Measurements from ENCODE around the gene RPRD2. TPM values are rescaled to one million over a fixed set of nuclear protein-coding genes. Genes with fewer than 3 reads are reported as not detected.

Gene RPRD2
- total RNA-seq, 2 donors from 2014 or later = 13.2 to 17.1 TPM

GRCh38 chr1:150332651-150333290 lies 31.2 kb upstream of the RPRD2 start:
- TF ChIP-seq POLR2A (IDR thresholded peaks at IDR 0.05) (no peak), CTCF (IDR thresholded peaks at IDR 0.05) (no peak)
- DNase-seq = no peak
- H3K4me1 ChIP-seq = no peaks in the 10 kb centered on the region
- WGBS, 2 donors = 86 to 94% methylated on average over 6 to 7 of the region's 7 CpGs
- H3K36me3 ChIP-seq (replicated peaks in 1 of 2; ENCODE audit: insufficient read depth in 1 of 2, low read depth in 2 of 2) = peaks cover 24 to 62% of the 10 kb centered on the region in 2 donors
- intact Hi-C loops (cut with DNase I) = no loop called here
- no peaks in the 10 kb centered on the region for H3K27me3 ChIP-seq
- no peaks in the 10 kb centered on the region for H3K9me3 ChIP-seq
- no peak for ATAC-seq
- no peak overlapping the region for H3K27ac ChIP-seq
- no peak overlapping the region for H3K4me3 ChIP-seq

GRCh38 chr1:150346316-150346715 lies 17.6 kb upstream of the RPRD2 start:
- no peaks in the 10 kb centered on the region for H3K4me1 ChIP-seq
- H3K4me3 ChIP-seq = no peak overlapping the region
- TF ChIP-seq CTCF (IDR thresholded peaks at IDR 0.05) (no peak), POLR2A (IDR thresholded peaks at IDR 0.05) (no peak)
- WGBS, 2 donors = 87 to 91% methylated on average over 4 of the region's 4 CpGs
- DNase-seq (no peak), ATAC-seq (no peak)
- intact Hi-C loops (cut with DNase I) = no loop called here
- H3K27ac ChIP-seq = no peak overlapping the region
- peaks cover 7 to 37% of the 10 kb centered on the region in 2 donors for H3K36me3 ChIP-seq (replicated peaks in 1 of 2; ENCODE audit: insufficient read depth in 1 of 2, low read depth in 2 of 2)
- H3K27me3 ChIP-seq = no peaks in the 10 kb centered on the region
- H3K9me3 ChIP-seq = no peaks in the 10 kb centered on the region

GRCh38 chr1:150352866-150353265 lies 11.1 kb upstream of the RPRD2 start:
- 88 to 90% methylated on average over 4 of the region's 4 CpGs for WGBS, 2 donors

GRCh38 chr1:150362721-150363425 lies 1.1 kb upstream of the RPRD2 start:
- H3K27me3 ChIP-seq = no peaks in the 10 kb centered on the region
- intact Hi-C loops (cut with DNase I) = no loop called here
- 59% methylated on average over 20 to 22 of the region's 22 CpGs for WGBS, 2 donors
- H3K9me3 ChIP-seq = no peaks in the 10 kb centered on the region
- no peak for ATAC-seq
- no peaks in the 10 kb centered on the region for H3K36me3 ChIP-seq (replicated peaks in 1 of 2; ENCODE audit: insufficient read depth in 1 of 2, low read depth in 2 of 2)
- peaks cover 20% of the 10 kb centered on the region for H3K4me1 ChIP-seq
- H3K4me3 ChIP-seq = no peak overlapping the region
- DNase-seq = peak in 2 of 4 donors; percentile 10 to 26
- peak overlapping the region; percentile 91 to 98 (median 94) for H3K27ac ChIP-seq
- TF ChIP-seq POLR2A (IDR thresholded peaks at IDR 0.05) = no peak
- TF ChIP-seq CTCF (IDR thresholded peaks at IDR 0.05) = peak in 1 of 7 experiments; percentile 6

More at GRCh38 chr1:150352866-150353265, 11.1 kb upstream of the RPRD2 start:
- no peak overlapping the region for H3K27ac ChIP-seq
- intact Hi-C loops (cut with DNase I) = no loop called here
- no peak for TF ChIP-seq CTCF (IDR thresholded peaks at IDR 0.05)
- ATAC-seq (no peak), DNase-seq (no peak)
- H3K36me3 ChIP-seq (replicated peaks in 1 of 2; ENCODE audit: insufficient read depth in 1 of 2, low read depth in 2 of 2) = peaks cover 6 to 11% of the 10 kb centered on the region in 2 donors
- H3K9me3 ChIP-seq = no peaks in the 10 kb centered on the region
- no peaks in the 10 kb centered on the region for H3K4me1 ChIP-seq
- no peak overlapping the region for H3K4me3 ChIP-seq
- no peaks in the 10 kb centered on the region for H3K27me3 ChIP-seq

All from body of pancreas (tissue), 4 donors.